ENCODE data around the gene PHF2.

DNA sequence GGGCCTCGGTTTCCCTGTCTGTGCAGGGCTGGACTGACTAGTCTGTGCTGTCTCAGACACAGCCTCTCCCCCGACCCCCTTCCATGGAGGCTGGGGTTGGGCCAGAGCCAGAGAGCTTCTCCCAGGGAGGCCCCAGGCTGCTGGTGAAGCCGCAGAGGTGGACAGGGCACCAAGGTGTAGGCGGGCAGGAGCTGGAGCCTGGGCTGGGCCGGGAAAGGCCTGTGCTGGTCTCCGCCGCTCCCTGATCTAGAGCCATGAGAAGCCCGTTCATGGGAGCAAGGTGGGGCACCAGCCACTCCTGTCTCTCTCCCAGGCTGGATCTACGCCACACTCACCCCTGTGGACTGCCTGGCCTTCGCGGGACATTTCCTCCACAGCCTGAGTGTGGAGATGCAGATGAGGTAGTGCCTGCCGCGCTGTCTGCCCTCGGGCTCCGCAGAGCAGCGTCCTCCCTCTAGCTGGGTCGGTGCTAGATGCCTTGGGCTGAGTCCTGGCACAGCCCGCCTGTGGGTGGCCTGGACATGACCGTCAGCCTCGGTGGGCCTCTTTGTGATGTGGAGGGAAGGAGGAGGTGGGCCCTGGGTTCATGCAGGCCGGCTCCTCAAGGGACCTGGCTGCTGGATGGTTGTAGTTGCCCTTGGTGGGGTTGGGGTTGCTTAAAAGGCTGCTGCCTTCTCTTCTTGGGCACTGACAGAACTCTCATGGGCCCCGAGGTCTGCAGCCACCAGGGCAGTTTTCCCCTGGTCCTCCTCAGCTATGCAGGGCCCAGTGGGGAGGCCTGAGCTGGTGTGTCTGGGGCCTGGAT, 79.4 kb downstream of the PHF2 start:
- TF ChIP-seq, protein P1, sequence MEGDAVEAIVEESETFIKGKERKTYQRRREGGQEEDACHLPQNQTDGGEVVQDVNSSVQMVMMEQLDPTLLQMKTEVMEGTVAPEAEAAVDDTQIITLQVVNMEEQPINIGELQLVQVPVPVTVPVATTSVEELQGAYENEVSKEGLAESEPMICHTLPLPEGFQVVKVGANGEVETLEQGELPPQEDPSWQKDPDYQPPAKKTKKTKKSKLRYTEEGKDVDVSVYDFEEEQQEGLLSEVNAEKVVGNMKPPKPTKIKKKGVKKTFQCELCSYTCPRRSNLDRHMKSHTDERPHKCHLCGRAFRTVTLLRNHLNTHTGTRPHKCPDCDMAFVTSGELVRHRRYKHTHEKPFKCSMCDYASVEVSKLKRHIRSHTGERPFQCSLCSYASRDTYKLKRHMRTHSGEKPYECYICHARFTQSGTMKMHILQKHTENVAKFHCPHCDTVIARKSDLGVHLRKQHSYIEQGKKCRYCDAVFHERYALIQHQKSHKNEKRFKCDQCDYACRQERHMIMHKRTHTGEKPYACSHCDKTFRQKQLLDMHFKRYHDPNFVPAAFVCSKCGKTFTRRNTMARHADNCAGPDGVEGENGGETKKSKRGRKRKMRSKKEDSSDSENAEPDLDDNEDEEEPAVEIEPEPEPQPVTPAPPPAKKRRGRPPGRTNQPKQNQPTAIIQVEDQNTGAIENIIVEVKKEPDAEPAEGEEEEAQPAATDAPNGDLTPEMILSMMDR (conservative IDR thresholded peaks at IDR 0.05): no peak
- TF ChIP-seq EZH2 (IDR thresholded peaks at IDR 0.05; ENCODE audit: low read depth): no peak
